Measurements from ENCODE around the gene PBXIP1. TPM values are rescaled to one million over a fixed set of nuclear protein-coding genes. Genes with fewer than 3 reads are reported as not detected.

PBXIP1 gene
- total and polyA plus RNA-seq, 2 of the 13 experiments (the other 11 are each of a cell fraction or from before 2014, with no cell fraction given): 16.3 to 31.9 TPM

GRCh38 chr1:155003766-155004351 is 48.0 kb upstream of the PBXIP1 start (continued):
- TF ChIP-seq, protein P1, sequence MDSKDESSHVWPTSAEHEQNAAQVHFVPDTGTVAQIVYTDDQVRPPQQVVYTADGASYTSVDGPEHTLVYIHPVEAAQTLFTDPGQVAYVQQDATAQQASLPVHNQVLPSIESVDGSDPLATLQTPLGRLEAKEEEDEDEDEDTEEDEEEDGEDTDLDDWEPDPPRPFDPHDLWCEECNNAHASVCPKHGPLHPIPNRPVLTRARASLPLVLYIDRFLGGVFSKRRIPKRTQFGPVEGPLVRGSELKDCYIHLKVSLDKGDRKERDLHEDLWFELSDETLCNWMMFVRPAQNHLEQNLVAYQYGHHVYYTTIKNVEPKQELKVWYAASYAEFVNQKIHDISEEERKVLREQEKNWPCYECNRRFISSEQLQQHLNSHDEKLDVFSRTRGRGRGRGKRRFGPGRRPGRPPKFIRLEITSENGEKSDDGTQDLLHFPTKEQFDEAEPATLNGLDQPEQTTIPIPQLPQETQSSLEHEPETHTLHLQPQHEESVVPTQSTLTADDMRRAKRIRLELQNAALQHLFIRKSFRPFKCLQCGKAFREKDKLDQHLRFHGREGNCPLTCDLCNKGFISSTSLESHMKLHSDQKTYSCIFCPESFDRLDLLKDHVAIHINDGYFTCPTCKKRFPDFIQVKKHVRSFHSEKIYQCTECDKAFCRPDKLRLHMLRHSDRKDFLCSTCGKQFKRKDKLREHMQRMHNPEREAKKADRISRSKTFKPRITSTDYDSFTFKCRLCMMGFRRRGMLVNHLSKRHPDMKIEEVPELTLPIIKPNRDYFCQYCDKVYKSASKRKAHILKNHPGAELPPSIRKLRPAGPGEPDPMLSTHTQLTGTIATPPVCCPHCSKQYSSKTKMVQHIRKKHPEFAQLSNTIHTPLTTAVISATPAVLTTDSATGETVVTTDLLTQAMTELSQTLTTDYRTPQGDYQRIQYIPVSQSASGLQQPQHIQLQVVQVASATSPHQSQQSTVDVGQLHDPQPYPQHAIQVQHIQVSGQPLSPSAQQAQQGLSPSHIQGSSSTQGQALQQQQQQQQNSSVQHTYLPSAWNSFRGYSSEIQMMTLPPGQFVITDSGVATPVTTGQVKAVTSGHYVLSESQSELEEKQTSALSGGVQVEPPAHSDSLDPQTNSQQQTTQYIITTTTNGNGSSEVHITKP (CRISPR knock-in tag; IDR thresholded peaks at IDR 0.05; ENCODE audit: low read depth): 0 out of 2 replicates have a peak, but pooled peaks have one; percentile 23
- no peak for TF ChIP-seq MTERF4 (CRISPR knock-in tag; IDR thresholded peaks at IDR 0.05)
- TF ChIP-seq, protein P2, sequence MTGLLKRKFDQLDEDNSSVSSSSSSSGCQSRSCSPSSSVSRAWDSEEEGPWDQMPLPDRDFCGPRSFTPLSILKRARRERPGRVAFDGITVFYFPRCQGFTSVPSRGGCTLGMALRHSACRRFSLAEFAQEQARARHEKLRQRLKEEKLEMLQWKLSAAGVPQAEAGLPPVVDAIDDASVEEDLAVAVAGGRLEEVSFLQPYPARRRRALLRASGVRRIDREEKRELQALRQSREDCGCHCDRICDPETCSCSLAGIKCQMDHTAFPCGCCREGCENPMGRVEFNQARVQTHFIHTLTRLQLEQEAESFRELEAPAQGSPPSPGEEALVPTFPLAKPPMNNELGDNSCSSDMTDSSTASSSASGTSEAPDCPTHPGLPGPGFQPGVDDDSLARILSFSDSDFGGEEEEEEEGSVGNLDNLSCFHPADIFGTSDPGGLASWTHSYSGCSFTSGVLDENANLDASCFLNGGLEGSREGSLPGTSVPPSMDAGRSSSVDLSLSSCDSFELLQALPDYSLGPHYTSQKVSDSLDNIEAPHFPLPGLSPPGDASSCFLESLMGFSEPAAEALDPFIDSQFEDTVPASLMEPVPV (CRISPR knock-in tag; IDR thresholded peaks at IDR 0.05): peak; percentile 82; the same call in 1 of the 2 replicates
- no peak for TF ChIP-seq ZNF616 (CRISPR knock-in tag; IDR thresholded peaks at IDR 0.05; ENCODE audit: low read depth)
- TF ChIP-seq ZNF20 (CRISPR knock-in tag; IDR thresholded peaks at IDR 0.05): no peak
- TF ChIP-seq NFE2L1 (CRISPR knock-in tag; IDR thresholded peaks at IDR 0.05; ENCODE audit: borderline replicate concordance): no peak
- peak; percentile 17 for TF ChIP-seq HNRNPK (IDR thresholded peaks at IDR 0.05; ENCODE audit: low read depth, low read length, poor library complexity, severe bottlenecking)
- TF ChIP-seq ZNF256 (CRISPR knock-in tag; conservative IDR thresholded peaks at IDR 0.05): no peak
- TF ChIP-seq TAF15 (IDR thresholded peaks at IDR 0.05; ENCODE audit: low read depth, low read length, poor library complexity, severe bottlenecking): no peak
- TF ChIP-seq MAFK (conservative IDR thresholded peaks at IDR 0.05 in 1 of 2, IDR thresholded peaks at IDR 0.05 in 1 of 2; ENCODE audit: low read length in 2 of 2): no peak
- no peak for TF ChIP-seq NFYB (CRISPR knock-in tag; IDR thresholded peaks at IDR 0.05)
- no peak for TF ChIP-seq SRSF4 (IDR thresholded peaks at IDR 0.05; ENCODE audit: low read depth, low read length, poor library complexity, severe bottlenecking)
- TF ChIP-seq MAX (IDR thresholded peaks at IDR 0.05): peak; percentile 67; the same call in 1 of the 2 replicates
- TF ChIP-seq ZNF839 (CRISPR knock-in tag; IDR thresholded peaks at IDR 0.05; ENCODE audit: borderline replicate concordance): no peak
- TF ChIP-seq ZBED4 (CRISPR knock-in tag; IDR thresholded peaks at IDR 0.05; ENCODE audit: borderline replicate concordance): 0 out of 2 replicates have a peak, but pooled peaks have one; percentile 22
- TF ChIP-seq CHCHD3 (CRISPR knock-in tag; IDR thresholded peaks at IDR 0.05): no peak
